Left lobe of liver (tissue), 2 donors: Measurements from ENCODE around the gene SOAT2. TPM values are rescaled to one million over a fixed set of nuclear protein-coding genes. Genes with fewer than 3 reads are reported as not detected.
"Not testable (repeated sequence)": the region's sequence is repeated elsewhere in the genome, so short reads cannot be mapped to it uniquely, and the experiment has no call there.

Source experiments
- ATAC-seq: fragments of 200-7000 bp; cut with Tn5 transposase; one replicate; pipeline ENCODE4 v1.9.1; 2020; ENCODE audit warnings: mild to moderate bottlenecking, moderate library complexity
- DNase-seq: peaks from one replicate; pipeline ENCODE4 v3.0.0-alpha.2; 2020; ENCODE audit warnings: low spot score
- total RNA-seq: library from RNA; stranded (reverse); gene quantifications from one replicate; pipeline ENCODE4 v1.2.1, GENCODE V29; 2021
- donor health status: DM: no; HTN: no; CAD: no; lungs with moderate emphysema.
- donor health status: DM: no; HTN: yes; CAD: no.

The SOAT2 gene
- total RNA-seq, 1 donor from 2014 or later, result 0.25 TPM

- DNase-seq, result peak; percentile 98
- ATAC-seq, result peak; percentile 98
Observed at GRCh38 chr12:53079226-53080117, 23.8 kb upstream of the SOAT2 start, which contains the start of gene SPRYD3. TSS of gene SPRYD3 (minus strand) at chr12:53079390. CDS start at chr12:53079333, 57 bp downstream.

GRCh38 chr12:53082637-53083175 lies 20.6 kb upstream of the SOAT2 start:
- DNase-seq, result no peak
- ATAC-seq, result no peak

- no peak for DNase-seq
- ATAC-seq, result no peak
Observed at GRCh38 chr12:53086361-53086760, 16.9 kb upstream of the SOAT2 start.

GRCh38 chr12:53090105-53090504 lies 13.2 kb upstream of the SOAT2 start:
- DNase-seq, result no peak
- no peak for ATAC-seq

- ATAC-seq (no peak), DNase-seq (no peak)
Observed at GRCh38 chr12:53090554-53090953, 12.7 kb upstream of the SOAT2 start.

- no peak for DNase-seq
- ATAC-seq, result no peak
Observed at GRCh38 chr12:53091756-53092155, 11.5 kb upstream of the SOAT2 start.

- DNase-seq (peak; percentile 42), ATAC-seq (peak; percentile 35)
Observed at GRCh38 chr12:53093777-53094393, 9.4 kb upstream of the SOAT2 start.

- DNase-seq (peak; percentile 27), ATAC-seq (no peak)
Observed at GRCh38 chr12:53094394-53094787, 8.9 kb upstream of the SOAT2 start.

GRCh38 chr12:53094796-53095595 lies 8.3 kb upstream of the SOAT2 start:
- peak; percentile 22 for DNase-seq
- not testable (repeated sequence) for ATAC-seq

- ATAC-seq, result not testable (repeated sequence)
- DNase-seq, result peak; percentile 27
Observed at GRCh38 chr12:53095596-53095895, 7.7 kb upstream of the SOAT2 start.

GRCh38 chr12:53096089-53096741 lies 7.1 kb upstream of the SOAT2 start:
- ATAC-seq (no peak), DNase-seq (peak; percentile 46)

- DNase-seq (peak; percentile 41), ATAC-seq (no peak)
Observed at GRCh38 chr12:53096759-53097158, 6.5 kb upstream of the SOAT2 start.

GRCh38 chr12:53097207-53097563 lies 6.1 kb upstream of the SOAT2 start:
- peak; percentile 9 for ATAC-seq
- peak; percentile 44 for DNase-seq

GRCh38 chr12:53097564-53098353 lies 5.5 kb upstream of the SOAT2 start, which contains the start of gene IGFBP6:
TSS of gene IGFBP6 (plus strand) at chr12:53097667. CDS start at chr12:53097718, 51 bp downstream.
- DNase-seq, result peak; percentile 65
- peak; percentile 61 for ATAC-seq

GRCh38 chr12:53098354-53098981 lies 4.8 kb upstream of the SOAT2 start:
- DNase-seq (peak; percentile 32), ATAC-seq (no peak)

- peak; percentile 79 for DNase-seq
- ATAC-seq, result peak; percentile 67
Observed at GRCh38 chr12:53099071-53099882, 4.0 kb upstream of the SOAT2 start.

GRCh38 chr12:53100466-53101151 lies 2.7 kb upstream of the SOAT2 start:
- DNase-seq (no peak), ATAC-seq (no peak)

GRCh38 chr12:53101266-53101665 lies 2.0 kb upstream of the SOAT2 start:
- ATAC-seq (no peak), DNase-seq (no peak)
